Neuronal stem cell (in vitro differentiated cells): ENCODE results near the gene SCNN1A.

Experiments
- DNase-seq: peaks from one replicate; pipeline ENCODE4 v3.0.0-alpha.2; 2013; ENCODE audit warnings: low spot score
- H2AFZ ChIP-seq: one replicate; pipeline ENCODE4 v1.6.1; 2013; ENCODE audit warnings: mild to moderate bottlenecking, low read length, inconsistent platforms
- H2AK5ac ChIP-seq: 2 replicates; pipeline ENCODE4 v1.6.1; 2013; ENCODE audit warnings: low read depth, mild to moderate bottlenecking, inconsistent platforms, low read length, moderate library complexity, mixed read lengths
- H2BK120ac ChIP-seq: 2 replicates; pipeline ENCODE4 v1.6.1; 2013; ENCODE audit warnings: low read depth, mild to moderate bottlenecking, inconsistent platforms, low read length, moderate library complexity, mixed read lengths
- H2BK12ac ChIP-seq: one replicate; pipeline ENCODE4 v1.6.1; 2013; ENCODE audit warnings: low read length, inconsistent platforms
- H2BK15ac ChIP-seq: 2 replicates; pipeline ENCODE4 v1.6.1; 2013; ENCODE audit warnings: mild to moderate bottlenecking, low read length, inconsistent platforms, mixed read lengths
- H2BK5ac ChIP-seq: one replicate; pipeline ENCODE4 v1.6.1; 2013; ENCODE audit warnings: inconsistent platforms, mild to moderate bottlenecking, low read length, moderate library complexity
- H3K14ac ChIP-seq: one replicate; pipeline ENCODE4 v1.6.1; 2013; ENCODE audit warnings: low read length, inconsistent platforms
- H3K18ac ChIP-seq: 2 replicates; pipeline ENCODE4 v1.6.1; 2013; ENCODE audit warnings: low read length, inconsistent platforms
- H3K23ac ChIP-seq: 2 replicates; pipeline ENCODE4 v1.6.1; 2013; ENCODE audit warnings: low read depth, mild to moderate bottlenecking, mixed read lengths, low read length, inconsistent platforms; ENCODE audit not compliant: poor library complexity
- H3K27ac ChIP-seq: replicated peaks from 3 replicates; pipeline ENCODE4 v1.5.1; 2013; ENCODE audit warnings: low read length, inconsistent platforms
- H3K27me3 ChIP-seq, 3 experiments: 2 replicates each; pipeline ENCODE4 v1.6.1; 2013; ENCODE audit warnings: low read length in 3 of 3, mild to moderate bottlenecking in 2 of 3, inconsistent platforms in 1 of 3, low read depth in 1 of 3, mixed read lengths in 1 of 3, moderate library complexity in 1 of 3; ENCODE audit not compliant: control insufficient read depth in 3 of 3, insufficient read depth in 3 of 3
- H3K36me3 ChIP-seq, 2 donors: replicated peaks in 1 of 2; 2 replicates each; pipeline ENCODE4 v1.6.1; 2013; ENCODE audit warnings: low read length in 2 of 2; ENCODE audit not compliant: control insufficient read depth in 2 of 2, insufficient read depth in 2 of 2
- H3K4ac ChIP-seq: 2 replicates; pipeline ENCODE4 v1.6.1; 2013; ENCODE audit warnings: inconsistent platforms, mild to moderate bottlenecking, low read length, moderate library complexity
- H3K4me1 ChIP-seq, 2 donors: 1 replicate in 1 of 2; 2 replicates in 1 of 2; pipeline ENCODE4 v1.6.1; 2013; ENCODE audit warnings: low read length in 2 of 2, low read depth in 1 of 2; ENCODE audit not compliant: control insufficient read depth in 2 of 2, insufficient read depth in 1 of 2
- H3K4me2 ChIP-seq: one replicate; pipeline ENCODE4 v1.6.1; 2013; ENCODE audit warnings: mild to moderate bottlenecking, low read length, inconsistent platforms; ENCODE audit not compliant: insufficient read depth, poor library complexity, severe bottlenecking
- H3K4me3 ChIP-seq, 2 donors: 2 replicates each; pipeline ENCODE4 v1.5.1; 2013; ENCODE audit warnings: low read length in 2 of 2, mild to moderate bottlenecking in 2 of 2, inconsistent platforms in 1 of 2, moderate library complexity in 1 of 2
- H3K79me1 ChIP-seq: one replicate; pipeline ENCODE4 v1.6.1; 2013; ENCODE audit warnings: low read depth, mild to moderate bottlenecking, inconsistent platforms, low read length, moderate library complexity
- H3K9ac ChIP-seq: one replicate; pipeline ENCODE4 v1.6.1; 2013; ENCODE audit warnings: mild to moderate bottlenecking, low read depth, low read length, inconsistent platforms; ENCODE audit not compliant: poor library complexity
- H3K9me3 ChIP-seq, 2 donors: replicated peaks in 1 of 2; 2 replicates each; pipeline versions ENCODE3 to v1.6.1; 2013; ENCODE audit warnings: low read length in 2 of 2, mild to moderate bottlenecking in 2 of 2, inconsistent platforms in 1 of 2, low read depth in 1 of 2, mixed read lengths in 1 of 2, moderate library complexity in 1 of 2; ENCODE audit not compliant: control insufficient read depth in 2 of 2, insufficient read depth in 1 of 2
- H4K8ac ChIP-seq: one replicate; pipeline ENCODE4 v1.6.1; 2013; ENCODE audit warnings: low read depth, mild to moderate bottlenecking, inconsistent platforms, low read length, moderate library complexity
- H4K91ac ChIP-seq: one replicate; pipeline ENCODE4 v1.6.1; 2013; ENCODE audit warnings: low read length, low read depth, mild to moderate bottlenecking, inconsistent platforms; ENCODE audit not compliant: poor library complexity
- WGBS, 2 donors: extraction: QIAGEN DNeasy Blood & Tissue Kit; methylation state at CpG; one replicate each; pipeline ENCODE4 v1.1.7; 2013; ENCODE audit warnings: missing lambda C conversion rate in 2 of 2, mixed read lengths in 1 of 2; ENCODE audit not compliant: insufficient read length in 2 of 2, insufficient replicate concordance in 1 of 2; ENCODE audit errors: extremely low coverage in 2 of 2; 5-methylcytosine and 5-hydroxymethylcytosine counted together

The SCNN1A gene

DNA sequence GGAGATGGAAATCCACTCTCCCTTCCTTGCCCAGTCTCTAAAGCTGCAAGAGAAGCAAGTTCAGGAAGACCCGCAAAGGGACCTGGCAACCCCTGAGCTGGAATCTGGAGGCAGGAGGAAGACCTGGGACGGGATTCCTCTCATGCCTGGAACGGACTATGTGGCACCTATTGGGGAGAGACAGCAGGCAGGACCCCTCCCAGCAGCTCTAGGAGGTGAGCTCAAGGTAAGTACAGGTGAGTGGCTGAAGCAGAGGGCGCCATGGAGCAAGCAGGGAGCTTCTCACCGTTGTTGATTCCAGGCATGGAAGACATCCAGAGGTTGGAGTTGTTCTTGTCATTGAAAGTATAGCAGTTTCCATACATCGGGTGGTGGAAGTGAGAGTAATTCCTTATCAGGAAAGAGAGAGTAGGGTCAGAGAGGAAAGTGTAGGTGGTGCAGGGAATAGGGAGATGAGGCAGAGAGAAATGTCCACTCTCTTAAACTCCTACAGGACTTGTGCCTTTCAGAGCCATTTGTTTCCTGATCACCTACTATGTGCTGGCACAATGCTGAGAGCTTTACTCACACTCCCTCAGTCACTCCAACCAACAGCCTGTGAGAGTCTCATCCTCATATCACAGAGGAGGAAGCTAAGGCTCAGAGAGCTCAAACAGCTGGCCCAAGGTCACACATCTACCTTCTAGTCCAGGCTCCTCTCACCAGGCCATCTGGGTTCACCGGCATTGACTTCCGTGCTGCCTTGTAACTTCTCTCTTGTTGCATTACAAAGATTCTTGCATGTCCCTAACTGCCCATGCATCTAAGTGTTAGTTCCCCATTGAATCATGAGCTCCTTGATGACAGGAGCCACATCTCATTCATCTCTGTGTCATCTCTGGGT lies 19.6 kb downstream of the SCNN1A start:
- Histone ChIP-seq H2AFZ (no peak overlapping the region), H3K9ac (no peak overlapping the region), H3K14ac (no peak overlapping the region), H4K91ac (no peak overlapping the region), H3K27me3 (no peaks in the 10 kb centered on the region), H3K18ac (no peak overlapping the region), H3K9me3 (peaks cover 0 to 3% of the 10 kb centered on the region in 2 donors), H3K23ac (no peak overlapping the region), H2BK12ac (no peak overlapping the region), H3K4ac (no peak overlapping the region), H3K4me3 (no peak overlapping the region), H3K36me3 (no peaks in the 10 kb centered on the region), H2AK5ac (no peak overlapping the region), H3K4me2 (no peak overlapping the region), H3K79me1 (no peaks in the 10 kb centered on the region), H3K4me1 (peaks cover 0 to 2% of the 10 kb centered on the region in 2 donors), H3K27ac (no peak overlapping the region), H2BK5ac (no peak overlapping the region), H2BK15ac (no peak overlapping the region), H2BK120ac (no peak overlapping the region), H4K8ac (no peak overlapping the region)
- DNase-seq, result no peak
- WGBS, 2 donors, result no CpG with 5 or more reads among the region's 8 CpGs

DNA sequence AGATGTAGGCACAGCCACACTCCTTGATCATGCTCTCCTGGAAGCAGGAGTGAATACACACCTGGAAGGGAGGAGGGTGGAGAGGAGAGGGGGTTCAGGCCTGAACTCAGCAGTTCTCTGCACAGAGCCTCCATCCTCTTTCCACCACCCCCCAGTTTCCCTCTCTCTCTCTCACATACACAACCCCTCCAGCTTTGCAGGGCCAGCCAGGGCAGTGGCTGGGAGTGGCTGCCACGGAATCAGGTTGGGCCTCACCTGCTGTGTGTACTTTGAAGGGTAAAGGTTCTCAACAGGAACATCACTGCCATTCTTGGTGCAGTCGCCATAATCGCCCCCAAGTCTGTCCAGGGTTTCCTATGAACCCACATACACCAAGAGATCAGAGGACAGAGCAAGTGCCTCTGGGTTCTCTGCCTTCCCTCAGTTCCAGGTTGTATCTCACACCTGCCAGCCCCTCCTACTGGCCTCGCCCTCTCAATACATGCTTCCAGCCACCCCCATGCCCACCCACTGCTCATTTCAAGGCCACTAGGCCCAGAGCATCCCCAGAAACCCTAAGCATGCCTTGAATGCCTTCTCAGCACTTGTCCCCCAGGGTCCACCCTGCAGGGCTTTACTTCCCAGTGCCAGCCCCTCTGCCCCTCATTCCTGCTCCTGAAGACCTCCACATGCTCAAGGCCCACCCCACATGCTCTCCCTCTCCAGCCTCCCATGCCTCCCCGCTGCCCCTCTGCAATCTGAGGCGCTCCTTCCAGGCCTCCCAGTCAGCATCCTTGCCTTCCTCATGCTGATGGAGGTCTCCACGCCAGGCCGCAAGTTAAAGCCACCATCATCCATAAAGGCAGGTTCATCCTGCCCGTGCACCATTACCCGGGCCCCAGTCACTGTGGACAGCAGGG lies 20.6 kb downstream of the SCNN1A start:
- no peak overlapping the region for H3K9ac ChIP-seq
- H2BK12ac ChIP-seq, result no peak overlapping the region
- peaks cover 0 to 3% of the 10 kb centered on the region in 2 donors for H3K9me3 ChIP-seq
- no peak overlapping the region for H4K8ac ChIP-seq
- H3K4me1 ChIP-seq, result peaks cover 0 to 2% of the 10 kb centered on the region in 2 donors
- no peak overlapping the region for H3K27ac ChIP-seq
- peak overlapping the region in 1 of 2 donors; percentile 21 for H3K4me3 ChIP-seq
- H2AK5ac ChIP-seq, result no peak overlapping the region
- no peak overlapping the region for H4K91ac ChIP-seq
- H3K4me2 ChIP-seq, result no peak overlapping the region
- H3K79me1 ChIP-seq, result no peaks in the 10 kb centered on the region
- H2AFZ ChIP-seq, result no peak overlapping the region
- WGBS, 2 donors, result no CpG with 5 or more reads among the region's 10 CpGs
- H2BK15ac ChIP-seq, result no peak overlapping the region
- peak overlapping the region; percentile 39 for H3K23ac ChIP-seq
- H3K4ac ChIP-seq, result no peak overlapping the region
- H3K27me3 ChIP-seq, result no peaks in the 10 kb centered on the region
- no peak for DNase-seq
- peak overlapping the region; percentile 44 for H3K18ac ChIP-seq
- H2BK120ac ChIP-seq, result no peak overlapping the region
- no peak overlapping the region for H3K14ac ChIP-seq
- no peaks in the 10 kb centered on the region for H3K36me3 ChIP-seq
- no peak overlapping the region for H2BK5ac ChIP-seq

DNA sequence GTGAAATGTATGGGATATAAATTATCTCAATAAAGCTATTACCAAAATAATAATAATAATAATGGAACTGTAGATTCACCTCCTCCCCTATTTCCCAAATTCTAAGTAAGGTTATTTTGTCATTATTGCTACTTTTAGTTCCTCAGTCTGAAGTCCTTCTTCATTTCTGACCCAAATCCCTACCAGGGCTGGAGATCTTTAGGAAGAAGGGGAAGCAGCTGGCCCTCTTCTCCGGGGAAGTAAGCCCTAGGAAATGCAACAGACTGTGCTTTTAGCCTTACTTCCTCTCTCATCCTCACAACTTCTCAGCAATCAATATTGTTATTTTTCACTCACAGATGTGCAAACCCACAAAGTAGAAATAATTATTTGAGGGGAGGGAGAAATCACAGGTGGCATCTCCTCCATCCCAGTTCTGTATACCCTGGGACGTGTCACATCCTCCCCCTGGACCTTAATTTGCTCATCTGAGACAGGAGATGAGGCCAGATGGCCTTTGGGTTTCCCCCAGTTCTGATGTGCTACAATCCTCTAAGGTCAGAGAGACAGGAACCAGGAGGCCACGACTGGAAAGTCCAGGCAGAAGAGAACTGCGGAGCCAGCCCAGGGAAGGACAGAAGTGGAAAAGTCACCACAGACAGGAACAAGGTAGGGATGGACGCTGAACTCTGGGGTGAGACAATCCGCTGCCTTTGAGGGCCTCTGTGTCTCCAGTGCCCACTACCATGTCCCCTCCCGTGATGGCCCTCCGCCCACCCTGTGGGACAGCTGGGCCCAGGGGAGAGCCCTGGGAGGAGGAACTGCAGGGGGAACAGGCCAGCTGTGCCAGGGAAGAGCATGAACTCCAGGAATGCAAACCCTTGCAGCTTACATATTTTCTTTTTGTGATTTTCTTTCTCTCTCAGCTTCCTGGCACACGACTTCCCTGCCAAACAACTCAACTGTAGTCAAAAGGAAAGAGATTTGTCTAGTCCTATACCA lies 22.9 kb downstream of the SCNN1A start:
- Histone ChIP-seq H3K4me3 (no peak overlapping the region), H4K8ac (no peak overlapping the region), H2BK15ac (no peak overlapping the region), H3K18ac (peak overlapping the region; percentile 36), H3K4me2 (no peak overlapping the region), H4K91ac (no peak overlapping the region), H3K9me3 (peaks cover 0 to 4% of the 10 kb centered on the region in 2 donors), H2BK12ac (peak overlapping the region; percentile 77), H3K4me1 (peaks cover 0 to 2% of the 10 kb centered on the region in 2 donors), H3K9ac (no peak overlapping the region), H3K14ac (no peak overlapping the region), H3K27me3 (no peaks in the 10 kb centered on the region), H2BK120ac (no peak overlapping the region), H3K79me1 (no peaks in the 10 kb centered on the region), H2AFZ (peak overlapping the region; percentile 53), H3K27ac (no peak overlapping the region), H2AK5ac (no peak overlapping the region), H3K36me3 (no peaks in the 10 kb centered on the region), H2BK5ac (no peak overlapping the region), H3K23ac (no peak overlapping the region), H3K4ac (no peak overlapping the region)
- no peak for DNase-seq
- no CpG with 5 or more reads among the region's 9 CpGs for WGBS, 2 donors
